22Rv1 (cell line): ENCODE measurements around the gene RGS7.

Source experiments
- CTCF ChIP-seq: fragments of 450-650 bp; IDR thresholded peaks from 2 replicates; pipeline ENCODE4 v1.5.1; 2017; ENCODE audit warnings: mild to moderate bottlenecking
- ZFX ChIP-seq: fragments of 450-650 bp; IDR thresholded peaks from 2 replicates; pipeline ENCODE4 v1.6.1; 2017; ENCODE audit warnings: antibody characterized with exemption, borderline replicate concordance

- TF ChIP-seq CTCF (no peak), ZFX (no peak)
Measured at GRCh38 chr1:241265428-241265827, 91.6 kb downstream of the RGS7 start.
